ENCODE results near the gene EGLN3. TPM values are rescaled to one million over a fixed set of nuclear protein-coding genes. Genes with fewer than 3 reads are reported as not detected.

EGLN3 gene
- total and polyA plus RNA-seq, 2 donors (not counting 3 experiments of a cell fraction or from before 2014, with no cell fraction given): 0.20 TPM; not detected in 1

DNA sequence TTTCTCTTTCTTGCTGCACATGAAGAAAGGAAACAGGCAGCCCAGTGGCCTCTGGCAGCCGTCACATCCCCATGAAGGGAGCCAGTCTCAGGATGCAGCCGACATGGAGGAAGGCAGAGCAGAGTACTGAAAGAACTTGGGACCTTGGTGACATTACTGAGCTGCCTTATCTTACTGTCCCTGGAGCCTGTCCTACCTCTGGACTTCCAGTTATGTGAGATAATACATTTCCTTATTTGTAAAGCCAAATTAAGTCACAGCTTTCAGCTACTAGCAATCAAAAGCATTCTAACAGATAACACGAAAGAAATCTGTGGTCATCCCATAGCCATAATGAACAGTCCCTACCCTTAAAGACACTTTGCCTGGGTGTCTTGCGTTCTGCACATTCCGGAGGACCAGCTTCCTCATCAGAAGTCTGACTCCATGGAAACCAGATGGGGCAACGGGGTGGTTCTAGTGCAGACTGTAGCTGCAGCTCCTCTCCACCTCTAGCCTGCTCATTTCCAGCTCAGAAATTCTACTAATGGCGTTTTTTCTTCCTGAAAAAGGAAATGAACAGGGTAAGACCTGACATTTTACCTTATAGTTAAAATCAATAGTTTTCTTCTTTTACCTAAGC, 7.8 kb upstream of the EGLN3 start:
- BruUV-seq (replicated peaks): no TSS peak
- dilution Hi-C loops (cut with MboI; ENCODE audit: extremely low pct_ligation_motif_present, low sequenced_read_pairs) (no loop called here), intact Hi-C loops (cut with micrococcal nuclease) (no loop called here)
- FAIRE-seq: no peak
- CTCF ChIA-PET: interaction anchor here (1.1 to 1.3 kb wide), 2 partner anchors 46 to 110 kb away, joined by 3 to 4 read pairs; no protein-coding TSS in a partner anchor
- H3K4me3 ChIP-seq (replicated peaks in 1 of 3; ENCODE audit: insufficient read depth in 1 of 3, low read depth in 1 of 3, low read length in 3 of 3): no peak overlapping the region
- no peaks in the 10 kb centered on the region for H3K36me3 ChIP-seq (ENCODE audit: control insufficient read depth in 2 of 2, extremely low read depth in 1 of 2, insufficient read depth in 2 of 2, low read length in 2 of 2)
- DNase-seq (ENCODE audit: low read depth, low spot score): no peak
- no peak for TF ChIP-seq JUN (IDR thresholded peaks at IDR 0.05; ENCODE audit: borderline replicate concordance, insufficient read depth, insufficient read length, low read depth)
- TF ChIP-seq, protein P1, sequence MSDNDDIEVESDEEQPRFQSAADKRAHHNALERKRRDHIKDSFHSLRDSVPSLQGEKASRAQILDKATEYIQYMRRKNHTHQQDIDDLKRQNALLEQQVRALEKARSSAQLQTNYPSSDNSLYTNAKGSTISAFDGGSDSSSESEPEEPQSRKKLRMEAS (IDR thresholded peaks at IDR 0.05; ENCODE audit: insufficient read depth, insufficient read length): no peak
- TF ChIP-seq POLR2AphosphoS5 (IDR thresholded peaks at IDR 0.05; ENCODE audit: insufficient read depth, low read depth, low read length): no peak
- no peak for TF ChIP-seq EZH2 (IDR thresholded peaks at IDR 0.05; ENCODE audit: borderline replicate concordance, low read depth, low read length, severe bottlenecking)
- no peak for TF ChIP-seq MYC (IDR thresholded peaks at IDR 0.05; ENCODE audit: low read depth, low read length)
- TF ChIP-seq, protein P2, sequence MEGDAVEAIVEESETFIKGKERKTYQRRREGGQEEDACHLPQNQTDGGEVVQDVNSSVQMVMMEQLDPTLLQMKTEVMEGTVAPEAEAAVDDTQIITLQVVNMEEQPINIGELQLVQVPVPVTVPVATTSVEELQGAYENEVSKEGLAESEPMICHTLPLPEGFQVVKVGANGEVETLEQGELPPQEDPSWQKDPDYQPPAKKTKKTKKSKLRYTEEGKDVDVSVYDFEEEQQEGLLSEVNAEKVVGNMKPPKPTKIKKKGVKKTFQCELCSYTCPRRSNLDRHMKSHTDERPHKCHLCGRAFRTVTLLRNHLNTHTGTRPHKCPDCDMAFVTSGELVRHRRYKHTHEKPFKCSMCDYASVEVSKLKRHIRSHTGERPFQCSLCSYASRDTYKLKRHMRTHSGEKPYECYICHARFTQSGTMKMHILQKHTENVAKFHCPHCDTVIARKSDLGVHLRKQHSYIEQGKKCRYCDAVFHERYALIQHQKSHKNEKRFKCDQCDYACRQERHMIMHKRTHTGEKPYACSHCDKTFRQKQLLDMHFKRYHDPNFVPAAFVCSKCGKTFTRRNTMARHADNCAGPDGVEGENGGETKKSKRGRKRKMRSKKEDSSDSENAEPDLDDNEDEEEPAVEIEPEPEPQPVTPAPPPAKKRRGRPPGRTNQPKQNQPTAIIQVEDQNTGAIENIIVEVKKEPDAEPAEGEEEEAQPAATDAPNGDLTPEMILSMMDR (IDR thresholded peaks at IDR 0.05; ENCODE audit: extremely low read depth in 1 of 2, insufficient read depth in 1 of 2, low read depth in 1 of 2, low read length in 2 of 2): no peak
- TF ChIP-seq FOS (IDR thresholded peaks at IDR 0.05; ENCODE audit: borderline replicate concordance, insufficient read depth, low read length): no peak
- TF ChIP-seq GATA2 (IDR thresholded peaks at IDR 0.05; ENCODE audit: insufficient read depth, insufficient read length, low read depth, low read length): no peak
- TF ChIP-seq POLR2A (IDR thresholded peaks at IDR 0.05; ENCODE audit: low read depth, low read length): no peak
- no peak overlapping the region for H3K4me2 ChIP-seq (ENCODE audit: insufficient read depth, low read length)
- H2AFZ ChIP-seq (ENCODE audit: low read depth, low read length): no peak overlapping the region
- no peak overlapping the region for H3K27ac ChIP-seq (ENCODE audit: insufficient read depth, low read depth, low read length)
- H3K9me3 ChIP-seq (replicated peaks; ENCODE audit: control insufficient read depth, insufficient read depth, low read length): no peaks in the 10 kb centered on the region
- no peaks in the 10 kb centered on the region for H3K9me1 ChIP-seq (replicated peaks; ENCODE audit: control insufficient read depth, extremely low read depth, insufficient read depth, low read length)
- no peaks in the 10 kb centered on the region for H3K4me1 ChIP-seq (ENCODE audit: control insufficient read depth, extremely low read depth, insufficient read depth, low read length)
- POLR2A ChIA-PET: no interaction called here
- no peak overlapping the region for H3K9ac ChIP-seq (replicated peaks; ENCODE audit: extremely low read depth, insufficient read depth, low read length)
- no peaks in the 10 kb centered on the region for H3K79me2 ChIP-seq (ENCODE audit: control insufficient read depth, insufficient read depth, low read length)
- peaks cover 3 to 15% of the 10 kb centered on the region in 2 experiments for H3K27me3 ChIP-seq (ENCODE audit: control insufficient read depth in 2 of 2, insufficient read depth in 2 of 2, low read length in 2 of 2)
- H4K20me1 ChIP-seq (replicated peaks; ENCODE audit: control insufficient read depth, extremely low read depth, insufficient read depth, low read length): no peaks in the 10 kb centered on the region

Data from endothelial cell of umbilical vein (primary cell).